SW480 (cell line): ENCODE data around the gene METTL4.
"Not testable (repeated sequence)": the region's sequence is repeated elsewhere in the genome, so short reads cannot be mapped to it uniquely, and the experiment has no call there.

ENCODE experiments used
- DNase-seq: peaks from one replicate; pipeline ENCODE4 v3.0.0-alpha.2; 2016; ENCODE audit warnings: low spot score

The METTL4 gene

DNA sequence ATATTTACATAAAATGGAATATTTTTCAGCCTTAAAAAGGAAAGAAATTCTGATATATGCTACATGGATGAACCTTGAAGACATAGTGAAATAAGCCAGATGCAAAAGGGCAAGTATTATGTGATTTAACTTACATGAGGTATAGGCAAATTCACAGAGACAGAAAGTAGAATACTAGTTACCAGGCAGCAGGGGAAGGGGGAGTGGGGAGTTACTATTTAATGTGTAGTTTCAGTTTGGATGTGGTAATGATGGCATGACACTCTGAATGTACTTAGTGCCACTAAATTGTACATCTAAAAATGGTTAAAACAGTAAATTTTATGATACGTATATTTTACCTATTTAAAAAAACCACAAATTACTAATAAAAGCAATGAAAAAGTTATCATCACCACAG, 12.1 kb downstream of the METTL4 start:
- DNase-seq: no peak

DNA sequence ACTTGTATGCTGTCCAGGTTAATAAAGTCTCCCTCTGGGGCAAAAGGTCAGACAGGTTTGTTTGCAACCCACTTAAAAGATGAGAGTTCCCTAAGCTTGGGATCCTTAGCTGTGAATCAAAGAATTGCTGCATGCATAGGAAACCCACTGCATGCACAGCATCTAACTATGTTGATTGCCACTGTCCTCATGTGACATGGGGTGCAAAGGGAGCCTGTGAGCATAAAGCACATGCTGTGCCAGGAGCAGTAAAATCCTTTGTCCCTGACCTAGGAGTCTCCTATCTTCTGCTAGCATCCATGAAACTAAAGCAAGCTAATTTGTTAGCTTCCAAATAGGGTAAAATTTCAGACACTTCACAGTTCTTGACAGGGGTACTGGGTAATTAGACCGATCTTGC, 13.8 kb downstream of the METTL4 start:
- no peak for DNase-seq

DNA sequence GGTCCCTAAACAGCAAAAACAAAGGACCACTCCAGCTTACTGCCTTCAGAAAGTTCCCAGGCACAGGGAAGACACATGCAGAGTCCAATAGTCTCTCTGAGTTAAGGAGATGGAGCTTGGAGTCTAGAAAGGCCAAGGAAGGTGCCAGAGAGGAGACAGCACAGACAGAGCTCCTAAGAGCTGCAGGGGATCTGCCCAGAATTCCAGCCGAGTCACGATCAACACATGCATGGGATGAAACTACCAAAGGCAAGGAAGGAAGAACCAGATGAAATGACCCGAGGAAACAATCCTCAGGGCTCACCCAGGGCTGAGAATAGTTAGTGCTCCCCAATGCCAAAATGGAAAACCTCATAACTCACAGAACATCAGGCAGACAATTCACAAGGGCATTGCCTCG, 15.4 kb downstream of the METTL4 start:
- no peak for DNase-seq

DNA sequence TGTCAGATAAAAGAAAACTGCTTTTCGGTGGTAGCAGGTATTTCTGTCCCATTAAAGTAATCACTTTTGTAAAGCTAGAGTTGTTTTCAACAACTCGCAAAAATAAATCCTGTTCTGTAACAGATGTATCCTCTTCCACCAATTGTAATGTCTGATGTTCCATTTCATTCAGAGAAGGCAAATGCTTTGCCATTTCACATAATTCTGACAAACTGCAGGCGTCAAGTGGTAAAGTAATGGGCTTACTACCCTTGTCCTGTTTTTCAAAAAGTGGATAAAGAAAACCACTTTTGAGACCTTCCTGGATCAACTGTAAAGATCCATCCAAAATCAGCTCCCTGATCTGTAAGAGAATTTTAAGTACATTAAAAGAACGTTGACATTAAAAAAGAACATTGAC, 16.6 kb downstream of the METTL4 start:
- no peak for DNase-seq

DNA sequence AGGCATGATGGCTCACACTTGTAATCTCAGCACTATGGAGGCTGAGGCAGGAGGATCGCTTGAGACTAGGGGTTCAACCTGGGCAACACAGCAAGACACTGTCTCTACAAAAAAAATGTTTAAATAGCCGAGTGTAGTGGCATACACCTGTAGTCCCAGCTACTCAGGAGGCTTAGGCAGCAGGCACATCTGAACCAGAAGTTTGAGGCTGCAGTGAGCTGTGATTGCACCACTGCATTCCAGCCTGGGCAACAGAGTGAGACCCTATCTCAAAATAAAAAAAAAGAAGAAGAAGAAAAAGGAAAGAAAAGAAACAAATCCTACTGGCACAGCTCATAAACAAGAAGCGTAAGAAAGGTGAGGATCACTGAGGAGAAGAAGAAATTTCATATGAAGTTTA, 19.9 kb downstream of the METTL4 start:
- DNase-seq: no peak

DNA sequence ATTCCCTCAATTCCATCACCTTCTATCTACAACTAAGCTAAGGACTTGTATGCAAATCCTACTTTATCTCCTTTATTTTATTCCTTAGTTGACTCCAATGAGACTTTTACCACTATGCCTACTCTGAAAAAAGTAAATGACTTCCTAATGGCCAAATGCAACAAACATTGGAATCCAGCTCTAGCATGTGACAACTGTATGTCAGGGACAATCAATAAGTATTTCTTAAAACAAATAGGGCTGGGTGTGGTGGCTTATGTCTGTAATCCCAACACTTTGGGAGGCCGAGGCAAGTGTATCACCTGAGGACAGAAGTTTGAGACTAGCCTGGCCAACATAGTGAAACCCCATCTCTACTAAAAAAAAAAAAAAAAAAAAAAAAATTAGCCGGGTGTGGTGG, 21.8 kb downstream of the METTL4 start:
- DNase-seq: no peak

DNA sequence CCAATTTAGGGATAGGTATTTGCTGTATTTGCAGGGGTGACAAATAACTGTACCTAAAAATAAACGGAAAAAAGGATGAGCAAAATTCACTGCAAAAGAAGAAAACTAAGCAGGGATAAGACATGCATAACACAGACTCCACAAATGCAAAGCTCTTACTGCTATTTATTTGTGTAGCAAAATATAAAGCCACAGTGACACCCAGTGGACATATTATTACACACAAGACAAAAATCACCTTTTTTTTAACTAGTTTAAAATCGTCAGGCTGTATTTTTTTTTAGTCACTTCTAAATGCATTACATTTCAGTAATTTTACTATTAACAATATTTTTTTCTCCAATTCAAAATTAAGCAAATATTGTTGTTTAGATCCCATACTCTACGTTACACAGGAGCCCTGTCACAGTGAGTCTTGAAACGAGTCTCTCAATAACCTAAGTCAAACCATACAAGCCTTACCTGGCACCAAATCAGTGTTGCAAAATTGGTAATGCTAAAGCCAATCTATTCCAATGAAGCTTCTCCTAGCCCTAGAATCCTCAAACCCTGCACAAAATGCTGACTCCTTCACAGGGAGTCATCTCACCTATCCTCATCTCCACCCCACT, 23.7 kb downstream of the METTL4 start:
- DNase-seq: peak; percentile 53

DNA sequence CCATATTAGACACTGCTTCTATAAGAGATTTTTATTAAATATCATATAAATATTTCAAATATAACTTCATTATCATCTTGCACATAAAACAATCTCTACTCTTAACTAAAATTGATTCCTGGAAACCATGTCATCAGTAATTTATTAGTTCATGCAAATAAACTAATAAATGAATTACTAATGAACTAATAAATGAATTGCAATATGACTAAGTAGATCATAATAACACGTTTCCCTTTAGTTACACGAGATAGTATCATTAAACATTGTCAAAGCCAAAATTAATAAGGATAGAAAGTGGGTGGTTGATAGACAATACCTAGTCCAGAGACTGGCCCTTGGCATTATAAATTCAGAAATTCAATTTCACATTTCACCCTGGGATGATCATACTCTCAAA, 26.1 kb downstream of the METTL4 start:
- no peak for DNase-seq

DNA sequence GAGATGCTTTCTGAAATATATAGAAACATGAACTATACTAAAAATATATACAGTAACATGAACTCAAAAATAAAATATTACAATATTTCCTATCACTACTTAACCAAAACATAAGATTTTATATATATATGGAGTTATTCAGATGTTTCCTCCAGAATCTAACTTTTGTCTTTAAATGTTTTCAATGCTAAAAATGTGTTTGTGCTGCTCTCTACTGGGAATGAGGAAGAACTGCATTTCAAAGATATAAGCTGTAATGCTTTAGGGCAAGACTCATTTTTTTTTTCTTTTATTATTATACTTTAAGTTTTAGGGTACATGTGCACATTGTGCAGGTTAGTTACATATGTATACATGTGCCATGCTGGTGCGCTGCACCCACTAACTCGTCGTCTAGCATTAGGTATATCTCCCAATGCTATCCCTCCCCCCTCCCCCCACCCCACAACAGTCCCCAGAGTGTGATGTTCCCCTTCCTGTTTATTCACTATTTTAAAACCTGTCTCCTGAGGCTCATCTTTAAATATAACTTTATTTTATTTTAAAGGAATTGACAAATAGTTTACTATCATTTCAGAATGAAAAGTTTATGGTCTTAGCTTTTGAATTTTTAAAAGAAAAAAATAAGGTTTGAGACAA, 29.3 kb downstream of the METTL4 start:
- DNase-seq: peak; percentile 58

DNA sequence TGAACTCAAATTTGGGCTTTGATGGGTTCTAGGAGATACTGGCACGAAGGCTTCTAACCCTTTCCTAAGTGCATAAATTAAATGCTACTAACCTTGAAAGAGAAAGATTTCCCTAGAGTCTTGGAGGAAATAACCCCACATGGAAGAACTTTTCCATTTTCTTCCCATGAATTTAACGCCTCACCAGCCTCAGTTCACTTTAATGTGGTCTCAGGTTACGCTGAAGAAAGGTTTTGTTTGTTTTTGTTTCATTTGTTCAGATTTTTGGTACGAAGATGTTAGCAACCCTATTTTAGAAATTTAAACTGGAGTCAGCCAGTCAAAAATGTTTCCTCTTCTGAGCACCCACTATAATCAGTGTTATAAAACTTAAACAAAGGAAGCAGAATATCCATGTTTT, 30.7 kb downstream of the METTL4 start:
- DNase-seq: no peak

DNA sequence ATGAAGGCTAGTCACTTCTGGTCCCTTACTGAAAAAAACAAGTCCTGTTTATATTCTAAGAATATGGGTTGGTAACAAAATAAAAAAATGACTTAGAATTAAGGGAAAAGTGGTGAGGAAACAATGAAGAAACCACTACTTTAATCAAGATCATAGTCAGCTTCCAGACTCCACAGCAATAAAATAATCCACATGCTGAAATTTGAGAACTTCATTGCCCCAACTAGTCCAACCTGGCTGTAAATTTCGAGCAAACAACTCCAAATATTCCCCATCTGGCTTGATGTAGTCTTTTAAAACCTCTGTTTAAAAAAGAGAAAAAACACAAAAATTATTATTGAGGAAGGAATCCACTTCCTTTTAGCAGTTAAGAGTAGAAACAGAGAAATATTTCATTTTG, 32.5 kb downstream of the METTL4 start:
- DNase-seq: no peak

DNA sequence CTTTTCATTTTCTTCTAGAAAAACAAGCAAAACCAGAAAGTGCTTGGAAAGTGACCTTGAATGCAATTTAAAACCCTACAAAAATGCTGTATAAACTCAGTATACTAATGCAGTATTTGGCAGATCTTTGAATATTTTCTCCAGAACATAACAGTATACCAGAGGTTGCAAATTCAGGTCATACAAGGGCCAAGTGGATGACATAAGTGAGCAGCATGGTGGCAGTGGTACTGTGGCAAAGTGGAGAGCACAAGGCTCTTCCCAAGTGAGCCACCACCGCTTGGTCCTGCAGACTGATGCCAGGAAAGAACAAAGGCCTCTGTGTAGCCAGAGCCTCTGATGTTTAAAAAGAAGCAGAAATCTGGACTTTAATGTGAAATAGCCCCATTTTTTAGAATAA, 33.1 kb downstream of the METTL4 start:
- DNase-seq: no peak

DNA sequence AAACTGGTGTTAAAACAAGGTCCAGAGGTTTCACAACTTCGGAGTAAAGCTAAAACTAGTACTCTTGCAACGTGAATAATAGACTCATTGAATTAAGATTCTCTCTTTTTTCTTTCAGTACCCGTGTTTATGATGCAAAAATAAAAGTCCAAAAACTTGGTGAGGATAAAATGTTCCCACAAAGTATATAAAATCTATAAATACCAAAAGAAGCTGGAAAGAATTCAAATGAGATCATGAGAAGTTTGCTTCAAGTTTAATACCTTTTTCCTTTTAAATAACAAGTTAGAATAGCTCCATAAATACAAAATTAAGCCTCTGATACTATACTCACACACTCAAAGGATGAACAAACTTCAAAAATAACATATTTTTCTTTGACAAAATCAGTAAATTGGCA, 34.0 kb downstream of the METTL4 start:
- DNase-seq: no peak

DNA sequence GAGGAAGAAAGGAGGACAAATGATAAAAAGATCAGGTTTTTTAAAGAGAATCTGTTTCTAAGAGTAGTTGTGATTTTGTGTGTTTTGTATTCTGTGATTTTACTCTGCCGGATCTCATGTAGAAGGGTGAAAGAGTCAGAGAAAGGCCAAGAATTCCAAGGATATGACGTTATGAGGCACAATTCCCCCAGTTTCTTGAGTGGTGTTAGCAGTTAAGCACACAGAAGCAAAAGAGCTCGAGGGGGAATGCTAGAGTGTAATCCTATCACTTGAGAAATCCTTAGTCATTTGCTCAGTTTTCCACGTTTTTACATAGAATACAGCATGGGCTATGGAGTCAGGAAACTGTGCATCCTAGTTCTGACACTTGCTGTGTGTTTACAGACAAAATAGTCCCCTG, 34.8 kb downstream of the METTL4 start:
- DNase-seq: no peak

DNA sequence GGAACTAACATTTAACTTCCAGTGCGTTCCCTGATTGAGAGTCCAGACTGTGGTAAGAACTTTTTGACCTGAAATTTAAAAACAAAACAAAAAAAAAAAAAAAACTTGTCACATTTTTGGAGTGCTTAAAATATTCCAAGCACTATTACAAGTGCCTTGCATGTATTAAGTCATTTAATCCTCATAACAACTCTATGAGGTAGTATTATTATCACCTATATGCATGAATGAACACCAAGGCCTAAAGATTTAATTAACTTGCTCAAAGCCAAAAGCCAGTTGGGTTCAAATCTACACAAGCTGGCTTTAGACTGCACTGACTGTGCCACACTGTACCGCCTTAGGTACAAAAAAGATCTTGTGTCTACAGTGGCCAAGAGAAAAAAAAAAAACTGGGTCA, 35.2 kb downstream of the METTL4 start:
- DNase-seq: no peak

DNA sequence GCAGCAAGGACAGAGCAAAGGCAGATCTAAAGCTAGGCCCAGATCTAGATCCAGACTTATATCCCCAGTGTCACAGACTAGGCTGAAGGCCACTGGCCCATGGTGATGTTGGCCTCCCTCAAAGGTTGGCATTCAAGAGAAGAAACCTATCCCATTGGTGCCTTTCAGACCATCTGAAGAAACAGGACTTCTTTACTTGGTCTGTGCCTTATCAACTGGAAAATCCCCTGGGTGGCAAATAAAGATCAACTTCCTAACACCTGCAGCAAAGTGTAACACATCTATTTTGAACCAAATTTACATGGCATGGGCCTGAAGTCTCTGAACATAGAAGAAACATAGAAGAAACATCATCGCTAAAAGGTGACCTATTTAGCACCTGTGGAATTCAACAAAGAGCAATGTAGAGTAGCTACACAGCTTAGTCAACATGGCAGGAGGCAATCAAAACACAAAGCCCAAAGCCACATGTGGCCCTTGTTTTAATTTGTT, 35.8 kb downstream of the METTL4 start:
- DNase-seq: no peak

DNA sequence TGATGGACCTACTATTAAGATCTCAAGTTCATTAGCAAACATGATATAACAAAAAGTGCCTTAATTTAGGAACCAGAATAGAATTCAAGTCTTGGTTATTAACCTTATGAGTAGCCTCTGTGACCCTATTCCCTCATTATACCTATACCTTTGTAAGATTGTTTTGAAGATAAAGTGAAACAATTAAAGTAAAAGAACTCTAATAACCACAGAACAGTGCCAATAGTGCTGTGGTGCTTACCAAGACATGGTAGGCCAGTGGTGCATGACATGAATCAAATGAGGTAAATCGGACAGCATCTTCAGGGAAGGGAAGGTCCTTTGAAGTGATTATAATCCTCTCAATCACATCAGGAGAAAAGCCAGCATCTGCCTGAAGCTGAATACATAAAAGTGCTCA, 36.4 kb downstream of the METTL4 start:
- no peak for DNase-seq

DNA sequence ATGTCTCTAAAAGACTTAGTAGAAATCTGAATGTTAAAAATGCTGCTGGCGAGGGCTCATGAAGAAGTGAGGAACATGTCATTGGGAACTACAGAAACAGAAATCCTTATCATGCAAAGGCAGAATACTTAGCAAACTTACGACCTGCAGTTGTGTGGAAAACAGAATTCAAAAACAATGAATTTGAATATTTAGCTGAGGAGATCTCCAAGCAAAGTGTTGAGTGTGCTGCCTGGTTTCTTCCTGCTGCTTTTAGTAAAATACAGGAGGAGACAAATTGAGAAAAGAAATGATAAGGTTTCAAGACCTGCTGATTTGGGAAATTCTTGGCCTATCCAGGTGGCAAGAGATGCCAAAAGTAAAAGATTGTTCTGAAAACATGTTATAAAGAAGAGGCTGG, 38.5 kb downstream of the METTL4 start:
- no peak for DNase-seq

DNA sequence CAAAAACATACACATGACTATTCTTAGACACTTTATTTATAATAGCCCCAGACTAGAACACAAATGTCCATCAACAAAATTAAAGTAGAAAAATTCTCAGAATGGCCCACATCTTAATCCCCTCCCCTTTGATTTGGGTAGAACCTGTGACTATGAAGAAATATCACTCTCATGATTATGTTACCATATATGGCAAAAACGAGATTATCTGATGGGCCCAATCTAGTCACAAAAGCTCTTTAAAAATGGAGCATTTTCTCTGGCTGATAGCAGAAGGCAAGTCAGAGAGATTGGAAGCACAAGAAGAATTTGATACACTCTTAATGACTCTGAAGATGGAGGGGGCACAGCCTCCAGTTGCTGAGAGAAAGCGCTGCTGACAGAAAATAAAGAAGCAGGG, 39.6 kb downstream of the METTL4 start:
- DNase-seq: no peak

DNA sequence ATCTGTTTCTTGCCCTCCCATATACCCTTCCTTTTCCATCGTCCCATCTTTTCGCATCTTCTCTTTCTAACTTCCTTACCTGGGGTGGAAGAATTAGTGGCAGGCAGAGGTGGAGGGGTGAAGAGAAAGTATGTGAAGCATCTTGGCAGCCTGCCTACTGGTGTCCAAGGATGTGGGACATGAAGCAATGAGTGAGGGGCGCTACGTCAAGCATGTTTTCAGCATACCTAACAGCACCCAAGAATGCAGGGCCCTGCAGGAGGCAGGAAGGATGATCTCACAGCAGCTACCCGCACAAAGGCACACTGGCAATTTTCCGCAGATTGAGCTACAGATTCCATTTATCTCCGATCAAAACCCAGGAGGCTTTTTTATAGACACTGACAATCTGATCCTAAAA, 42.2 kb downstream of the METTL4 start:
- DNase-seq: no peak

DNA sequence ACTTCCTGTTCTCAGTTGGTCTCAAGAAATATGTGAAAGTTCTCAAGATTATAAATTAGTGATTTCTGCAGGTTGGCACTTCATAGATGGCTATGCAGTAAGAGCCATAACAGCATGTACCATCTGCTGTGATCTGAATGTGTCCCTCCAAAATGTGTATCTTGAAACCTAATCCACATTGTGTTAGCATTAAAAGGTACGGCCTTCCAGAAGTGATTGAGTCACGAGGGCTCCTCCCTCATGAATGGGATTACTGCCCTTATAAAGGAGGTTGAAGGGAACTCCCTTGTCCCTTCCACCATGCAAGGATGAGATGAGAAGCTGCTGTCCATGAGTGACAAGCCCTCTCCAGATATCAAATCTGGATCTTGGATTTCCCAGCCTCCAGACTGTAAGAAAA, 45.0 kb downstream of the METTL4 start:
- no peak for DNase-seq

DNA sequence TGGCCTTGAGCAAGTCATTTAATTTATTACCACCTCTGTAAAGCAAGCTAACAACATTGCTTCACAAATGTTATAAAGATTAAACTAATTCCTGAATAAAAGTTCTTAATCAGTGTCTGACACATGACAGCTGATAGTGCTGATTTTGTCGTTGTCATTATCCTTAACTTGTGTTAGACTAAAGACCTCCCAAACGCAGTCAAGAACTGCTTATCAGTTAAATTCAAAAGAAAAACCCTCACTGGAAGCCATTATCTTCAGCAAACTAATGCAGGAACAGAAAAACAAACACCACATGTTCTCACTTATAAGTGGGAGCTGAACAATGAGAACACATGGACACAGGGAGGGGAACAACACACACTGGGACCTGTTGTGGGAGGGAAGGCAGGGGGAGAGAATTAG, 46.5 kb downstream of the METTL4 start:
- not testable (repeated sequence) for DNase-seq

DNA sequence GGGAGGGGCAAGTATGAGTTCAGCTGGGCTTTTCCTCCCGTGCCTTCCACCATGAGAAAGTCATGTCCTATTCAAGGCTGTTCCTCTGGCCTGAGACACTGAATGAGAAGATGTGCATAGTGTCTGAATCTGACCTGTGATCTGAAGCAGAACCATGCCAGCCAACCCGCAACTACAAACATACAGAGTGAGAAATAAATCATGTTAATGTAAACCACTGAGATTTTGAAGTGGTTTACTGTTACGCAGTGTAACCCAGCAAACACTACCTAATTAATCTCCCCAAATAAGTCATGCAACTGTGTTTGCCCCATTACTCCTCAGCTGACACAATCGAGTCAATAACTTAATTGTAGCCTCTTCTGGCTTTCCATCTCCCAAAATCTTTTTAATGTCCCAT, 49.2 kb downstream of the METTL4 start:
- no peak for DNase-seq

DNA sequence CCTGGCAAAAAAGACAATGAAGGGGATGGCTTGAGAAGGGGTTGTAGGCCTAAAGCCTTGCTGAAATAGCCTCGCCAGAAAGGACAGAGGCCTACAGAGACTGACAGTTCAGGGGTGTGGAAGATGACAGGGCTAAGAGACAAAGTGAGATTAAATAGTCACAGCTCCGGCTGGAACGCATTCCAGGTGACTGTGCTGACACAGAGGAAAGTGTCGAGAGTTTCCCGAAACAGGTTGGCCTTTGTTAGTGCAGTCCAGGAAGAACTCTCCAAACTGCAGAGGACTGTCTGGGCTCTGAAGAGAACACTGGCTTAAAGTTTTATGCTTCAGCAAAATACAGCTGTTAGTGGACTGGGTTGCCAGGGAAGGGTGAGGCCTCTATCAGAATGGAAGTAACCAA, 52.8 kb downstream of the METTL4 start:
- no peak for DNase-seq
